A673 (cell line): ENCODE results near the gene CHEK2. TPM values are rescaled to one million over a fixed set of nuclear protein-coding genes. Genes with fewer than 3 reads are reported as not detected.

Source experiments
- BruUV-seq: library from RNA; stranded (reverse); fragments of 400-500 nt; replicated peaks from 2 replicates; lab custom pipeline; 2021; lab: Mats Ljungman, UMichigan
- CTCF ChIA-PET: fragments of 300-600 bp; sonication (Branson Sonifier 250); formaldehyde crosslinking; loops from one replicate; lab custom pipeline; 2022; ENCODE audit warnings: antibody characterized with exemption; lab: Charles Lee
- POLR2A ChIA-PET: fragments of 300-600 bp; sonication (Branson Sonifier 250); formaldehyde crosslinking; loops from one replicate; lab custom pipeline; 2022; ENCODE audit warnings: antibody characterized with exemption; ENCODE audit not compliant: low non-redundant PET; lab: Charles Lee
- DNase-seq: peaks from one replicate; pipeline ENCODE4 v3.0.0-alpha.2; 2015; ENCODE audit warnings: low spot score
- H3K27ac ChIP-seq: fragments of 200-600 bp; sonication (generic); 2 replicates; pipeline ENCODE4 v1.5.1; 2016; ENCODE audit warnings: mixed run types, low read depth, mild to moderate bottlenecking, mixed read lengths, antibody characterized with exemption, low read length; ENCODE audit not compliant: poor library complexity, severe bottlenecking
- H3K27me3 ChIP-seq: fragments of 200-600 bp; sonication (generic); replicated peaks from 2 replicates; pipeline ENCODE4 v1.6.1; 2017; ENCODE audit warnings: mixed run types, low read depth, mild to moderate bottlenecking, mixed read lengths, antibody characterized with exemption, low read length; ENCODE audit not compliant: insufficient read depth, poor library complexity
- H3K36me3 ChIP-seq: fragments of 200-600 bp; sonication (generic); 2 replicates; pipeline ENCODE4 v1.6.1; 2016; ENCODE audit warnings: mixed run types, mild to moderate bottlenecking, mixed read lengths, antibody characterized with exemption, low read length; ENCODE audit not compliant: insufficient read depth, poor library complexity, severe bottlenecking
- H3K4me1 ChIP-seq: fragments of 200-600 bp; sonication (generic); 2 replicates; pipeline ENCODE4 v1.6.1; 2017; ENCODE audit warnings: mixed run types, mild to moderate bottlenecking, mixed read lengths, antibody characterized with exemption, low read length; ENCODE audit not compliant: insufficient read depth, poor library complexity, severe bottlenecking
- H3K4me3 ChIP-seq: fragments of 200-600 bp; sonication (generic); 2 replicates; pipeline ENCODE4 v1.5.1; 2016; ENCODE audit warnings: low read depth, mixed run types, mild to moderate bottlenecking, mixed read lengths, low read length; ENCODE audit not compliant: poor library complexity, severe bottlenecking
- H3K9me3 ChIP-seq: fragments of 200-600 bp; sonication (generic); 2 replicates; pipeline ENCODE4 v1.6.1; 2016; ENCODE audit warnings: mixed run types, low read depth, mild to moderate bottlenecking, mixed read lengths, antibody characterized with exemption, low read length; ENCODE audit not compliant: poor library complexity, severe bottlenecking
- CTCF ChIP-seq: fragments of 300-800, 200-600 bp; sonication (generic); conservative IDR thresholded peaks from 2 replicates; pipeline ENCODE4 v1.5.1; 2017; ENCODE audit warnings: low read depth, mild to moderate bottlenecking, antibody characterized with exemption, low read length, moderate library complexity, mixed read lengths
- EZH2 ChIP-seq: fragments of 200-600 bp; sonication (generic); IDR thresholded peaks from 2 replicates; pipeline ENCODE4 v1.6.1; 2017; ENCODE audit warnings: borderline replicate concordance, low read depth, mild to moderate bottlenecking, mixed read lengths, antibody characterized with exemption, low read length; ENCODE audit not compliant: poor library complexity, severe bottlenecking
- intact Hi-C: fragments of 100-400 bp; cut with micrococcal nuclease; formaldehyde crosslinking; loops from one replicate; pipeline ENCODE4 v1.10.0; 2022; ENCODE audit not compliant: unreplicated experiment
- total RNA-seq: library from RNA; stranded (reverse); gene quantifications from 2 replicates; pipeline ENCODE4 v1.2.3, GENCODE V29; 2021

The CHEK2 gene
- total RNA-seq, 1 experiment from 2014 or later, result 53.7 TPM

GRCh38 chr22:28718044-28718443 lies 23.6 kb downstream of the CHEK2 start:
- intact Hi-C loops, result no loop called here
- ChIA-PET CTCF (no interaction called here), POLR2A (no interaction called here)
- H3K4me3 ChIP-seq, result no peak overlapping the region
- no TSS peak for BruUV-seq
- H3K4me1 ChIP-seq, result peaks cover under 1% of the 10 kb centered on the region
- DNase-seq, result no peak
- no peak for TF ChIP-seq CTCF
- TF ChIP-seq EZH2, result no peak
- no peaks in the 10 kb centered on the region for H3K9me3 ChIP-seq
- no peaks in the 10 kb centered on the region for H3K27me3 ChIP-seq
- no peak overlapping the region for H3K27ac ChIP-seq
- peaks cover 38% of the 10 kb centered on the region for H3K36me3 ChIP-seq

- TF ChIP-seq CTCF (no peak), EZH2 (no peak)
- Histone ChIP-seq H3K27ac (no peak overlapping the region), H3K27me3 (no peaks in the 10 kb centered on the region), H3K4me3 (no peak overlapping the region), H3K4me1 (peaks cover 15% of the 10 kb centered on the region), H3K36me3 (peaks cover 32% of the 10 kb centered on the region), H3K9me3 (no peaks in the 10 kb centered on the region)
- POLR2A ChIA-PET, result no interaction called here
- CTCF ChIA-PET, result no interaction called here
- intact Hi-C loops, result no loop called here
- no TSS peak for BruUV-seq
- no peak for DNase-seq
These were observed 24.9 kb downstream of the CHEK2 start for GRCh38 chr22:28716686-28717085.

- Histone ChIP-seq H3K36me3 (peaks cover 26% of the 10 kb centered on the region), H3K27ac (no peak overlapping the region), H3K4me1 (peaks cover 25% of the 10 kb centered on the region), H3K27me3 (no peaks in the 10 kb centered on the region), H3K4me3 (no peak overlapping the region), H3K9me3 (no peaks in the 10 kb centered on the region)
- ChIA-PET POLR2A (no interaction called here), CTCF (no interaction called here)
- no TSS peak for BruUV-seq
- intact Hi-C loops, result no loop called here
- no peak for DNase-seq
- no peak for TF ChIP-seq CTCF
- TF ChIP-seq EZH2, result no peak
These were observed 26.0 kb downstream of the CHEK2 start for GRCh38 chr22:28715611-28716010.
